ENCODE results near the gene CREB3L1. TPM values are rescaled to one million over a fixed set of nuclear protein-coding genes. Genes with fewer than 3 reads are reported as not detected.

Gene CREB3L1
- total RNA-seq, 1 donor from 2014 or later, result 0.43 TPM

GRCh38 chr11:46281371-46281831 lies 3.9 kb downstream of the CREB3L1 start:
- Histone ChIP-seq H3K9me3 (ENCODE audit: low read depth) (no peaks in the 10 kb centered on the region), H3K9ac (no peak overlapping the region), H3F3A (ENCODE audit: low read depth) (peaks cover 34% of the 10 kb centered on the region), H3K27ac (no peak overlapping the region), H3K4me1 (peaks cover 37% of the 10 kb centered on the region), H3K4me3 (peak overlapping the region; percentile 5), H3K79me2 (ENCODE audit: low read depth) (no peaks in the 10 kb centered on the region), H3K4me2 (peak overlapping the region; percentile 64), H4K20me1 (ENCODE audit: low read depth) (no peaks in the 10 kb centered on the region), H3K27me3 (peaks cover 9% of the 10 kb centered on the region), H3K36me3 (no peaks in the 10 kb centered on the region), H2AFZ (replicated peaks) (peak overlapping the region; percentile 19)
- no peaks in the 10 kb centered on the region for H3K9me3 Mint-ChIP-seq
- peak; percentile 59 for DNase-seq (ENCODE audit: low spot score)
- no peak overlapping the region for H3K27ac Mint-ChIP-seq
- no peak overlapping the region for H3K4me3 Mint-ChIP-seq
- H3K4me1 Mint-ChIP-seq, result peaks cover 32% of the 10 kb centered on the region
- TF ChIP-seq EZH2 (IDR thresholded peaks at IDR 0.05), result no peak
- no peak for TF ChIP-seq CTCF (IDR thresholded peaks at IDR 0.05)
- no peak for TF ChIP-seq EZH2phosphoT487 (IDR thresholded peaks at IDR 0.05)
- no peaks in the 10 kb centered on the region for H3K36me3 Mint-ChIP-seq
- H3K27me3 Mint-ChIP-seq (ENCODE audit: insufficient read depth, low read depth), result peaks cover 25% of the 10 kb centered on the region

GRCh38 chr11:46285173-46285572 lies 7.7 kb downstream of the CREB3L1 start:
- H3K9ac ChIP-seq, result no peak overlapping the region
- H4K20me1 ChIP-seq (ENCODE audit: low read depth), result no peaks in the 10 kb centered on the region
- no peak overlapping the region for H3K27ac Mint-ChIP-seq
- TF ChIP-seq EZH2phosphoT487 (IDR thresholded peaks at IDR 0.05) (no peak), CTCF (IDR thresholded peaks at IDR 0.05) (no peak), EZH2 (IDR thresholded peaks at IDR 0.05) (no peak)
- no peaks in the 10 kb centered on the region for H3K79me2 ChIP-seq (ENCODE audit: low read depth)
- H3K27me3 Mint-ChIP-seq (ENCODE audit: insufficient read depth, low read depth), result peaks cover 17% of the 10 kb centered on the region
- no peak overlapping the region for H3K4me2 ChIP-seq
- H3K36me3 ChIP-seq, result no peaks in the 10 kb centered on the region
- peaks cover 22% of the 10 kb centered on the region for H3K4me1 Mint-ChIP-seq
- H3K9me3 Mint-ChIP-seq, result no peaks in the 10 kb centered on the region
- no peaks in the 10 kb centered on the region for H3K27me3 ChIP-seq
- no peak overlapping the region for H3K4me3 ChIP-seq
- H3K27ac ChIP-seq, result no peak overlapping the region
- no peak overlapping the region for H2AFZ ChIP-seq (replicated peaks)
- peaks cover 17% of the 10 kb centered on the region for H3K4me1 ChIP-seq
- peaks cover 21% of the 10 kb centered on the region for H3F3A ChIP-seq (ENCODE audit: low read depth)
- H3K36me3 Mint-ChIP-seq, result no peaks in the 10 kb centered on the region
- DNase-seq (ENCODE audit: low spot score), result no peak
- H3K4me3 Mint-ChIP-seq, result no peak overlapping the region
- H3K9me3 ChIP-seq (ENCODE audit: low read depth), result no peaks in the 10 kb centered on the region

GRCh38 chr11:46285594-46286033 lies 8.2 kb downstream of the CREB3L1 start:
- Mint-ChIP-seq H3K4me3 (no peak overlapping the region), H3K27me3 (ENCODE audit: insufficient read depth, low read depth) (peaks cover 17% of the 10 kb centered on the region), H3K27ac (no peak overlapping the region), H3K9me3 (no peaks in the 10 kb centered on the region), H3K36me3 (no peaks in the 10 kb centered on the region), H3K4me1 (peaks cover 22% of the 10 kb centered on the region)
- H3K4me1 ChIP-seq, result peaks cover 18% of the 10 kb centered on the region
- no peaks in the 10 kb centered on the region for H4K20me1 ChIP-seq (ENCODE audit: low read depth)
- no peak overlapping the region for H3K9ac ChIP-seq
- H3K27ac ChIP-seq, result no peak overlapping the region
- H3F3A ChIP-seq (ENCODE audit: low read depth), result peaks cover 20% of the 10 kb centered on the region
- no peaks in the 10 kb centered on the region for H3K36me3 ChIP-seq
- no peak for DNase-seq (ENCODE audit: low spot score)
- H3K79me2 ChIP-seq (ENCODE audit: low read depth), result no peaks in the 10 kb centered on the region
- no peaks in the 10 kb centered on the region for H3K27me3 ChIP-seq
- TF ChIP-seq CTCF (IDR thresholded peaks at IDR 0.05), result no peak
- no peak for TF ChIP-seq EZH2 (IDR thresholded peaks at IDR 0.05)
- no peak for TF ChIP-seq EZH2phosphoT487 (IDR thresholded peaks at IDR 0.05)
- H3K4me3 ChIP-seq, result no peak overlapping the region
- H2AFZ ChIP-seq (replicated peaks), result no peak overlapping the region
- H3K4me2 ChIP-seq, result no peak overlapping the region
- H3K9me3 ChIP-seq (ENCODE audit: low read depth), result no peaks in the 10 kb centered on the region
